HL-60 (cell line): ENCODE measurements around the gene DOP1B.
A peak's percentile ranks its signal among the peaks of the same experiment; 100 is the strongest.

ENCODE experiments used
- DNase-seq, 2 experiments: peaks; one replicate each; pipeline ENCODE4 v3.0.0-alpha.2; 2010 to 2020; ENCODE audit warnings: low read depth in 1 of 2, low spot score in 1 of 2
- H3K27ac ChIP-seq: fragments of 250-450 bp; sonication (Bioruptor Pico); replicated peaks from 2 replicates; pipeline ENCODE4 v1.5.1; 2020; ENCODE audit warnings: mild to moderate bottlenecking, moderate library complexity
- H3K27me3 ChIP-seq: fragments of 250-450 bp; sonication (Bioruptor Pico); 2 replicates; pipeline ENCODE4 v1.5.1; 2021; ENCODE audit warnings: mild to moderate bottlenecking, moderate library complexity; ENCODE audit not compliant: insufficient read depth, poor library complexity, severe bottlenecking
- H3K4me3 ChIP-seq: replicated peaks from 2 replicates; pipeline ENCODE4 v1.5.1; 2011; ENCODE audit warnings: mild to moderate bottlenecking, control low read depth, low read length; ENCODE audit not compliant: insufficient read depth
- GABPA ChIP-seq: IDR thresholded peaks from 2 replicates; pipeline ENCODE4 v1.6.1; 2012; ENCODE audit warnings: low read depth
- POLR2AphosphoS5 ChIP-seq: IDR thresholded peaks from 2 replicates; pipeline ENCODE4 v1.6.1; 2012; ENCODE audit warnings: low read depth
- SPI1 ChIP-seq: IDR thresholded peaks from 2 replicates; pipeline ENCODE4 v1.6.1; 2012; ENCODE audit warnings: low read depth, mild to moderate bottlenecking, borderline replicate concordance
- TF ChIP-seq, protein P1 (sequence below): IDR thresholded peaks from 2 replicates; pipeline ENCODE4 v1.6.1; 2012; ENCODE audit warnings: low read depth; ENCODE audit not compliant: insufficient replicate concordance
- TF ChIP-seq, protein P2 (sequence below): IDR thresholded peaks from one replicate; pipeline ENCODE4 v1.5.1; 2011; ENCODE audit warnings: low read length, control low read depth, inconsistent platforms; ENCODE audit not compliant: insufficient read depth

Gene DOP1B

DNA sequence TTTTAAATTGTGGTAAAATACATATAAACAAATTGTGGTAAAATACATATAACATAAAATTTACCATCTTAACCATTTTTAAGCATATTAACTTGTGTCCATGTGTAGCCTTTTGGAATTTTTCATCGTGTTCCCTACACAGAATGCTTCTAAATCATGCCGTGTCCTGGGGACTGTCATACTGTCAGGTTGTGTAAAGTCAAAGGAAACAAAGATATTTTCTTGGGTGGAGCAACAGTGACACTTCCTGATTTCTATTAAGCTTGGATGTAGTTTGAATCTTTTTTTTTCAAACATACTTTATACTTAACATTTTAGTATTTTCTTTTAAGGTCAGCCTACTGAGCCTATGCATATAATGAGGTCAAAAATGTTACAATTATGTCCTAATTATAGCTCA, 32.3 kb downstream of the DOP1B start:
- TF ChIP-seq SPI1 = peak; percentile 71; the same call in 1 of the 2 replicates
- TF ChIP-seq POLR2AphosphoS5 = no peak
- H3K27ac ChIP-seq = no peak overlapping the region
- no peak for DNase-seq
- H3K4me3 ChIP-seq = no peak overlapping the region
- H3K27me3 ChIP-seq = no peaks in the 10 kb centered on the region

DNA sequence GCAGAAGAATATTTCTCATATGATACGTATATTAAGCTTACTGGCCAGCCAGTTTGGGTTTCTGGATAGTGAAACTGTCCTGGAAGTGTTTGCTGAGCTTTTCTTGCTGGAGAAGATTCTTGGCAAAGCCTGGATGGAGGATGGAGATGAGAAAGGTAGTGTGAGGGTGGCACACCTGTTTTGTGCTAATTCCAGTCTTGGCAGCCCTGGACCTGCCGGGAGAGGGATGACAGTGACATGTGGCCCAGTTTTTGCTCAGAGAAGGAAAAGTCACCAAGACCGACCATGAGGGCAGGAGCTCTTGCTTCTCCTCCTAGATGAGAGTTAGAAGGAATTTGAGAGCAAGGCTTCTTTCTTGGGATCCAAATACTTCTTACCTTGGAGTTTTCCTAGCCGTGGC, 34.1 kb downstream of the DOP1B start:
- no peaks in the 10 kb centered on the region for H3K27me3 ChIP-seq
- H3K27ac ChIP-seq = no peak overlapping the region
- no peak for DNase-seq
- no peak overlapping the region for H3K4me3 ChIP-seq
- TF ChIP-seq, protein P1, sequence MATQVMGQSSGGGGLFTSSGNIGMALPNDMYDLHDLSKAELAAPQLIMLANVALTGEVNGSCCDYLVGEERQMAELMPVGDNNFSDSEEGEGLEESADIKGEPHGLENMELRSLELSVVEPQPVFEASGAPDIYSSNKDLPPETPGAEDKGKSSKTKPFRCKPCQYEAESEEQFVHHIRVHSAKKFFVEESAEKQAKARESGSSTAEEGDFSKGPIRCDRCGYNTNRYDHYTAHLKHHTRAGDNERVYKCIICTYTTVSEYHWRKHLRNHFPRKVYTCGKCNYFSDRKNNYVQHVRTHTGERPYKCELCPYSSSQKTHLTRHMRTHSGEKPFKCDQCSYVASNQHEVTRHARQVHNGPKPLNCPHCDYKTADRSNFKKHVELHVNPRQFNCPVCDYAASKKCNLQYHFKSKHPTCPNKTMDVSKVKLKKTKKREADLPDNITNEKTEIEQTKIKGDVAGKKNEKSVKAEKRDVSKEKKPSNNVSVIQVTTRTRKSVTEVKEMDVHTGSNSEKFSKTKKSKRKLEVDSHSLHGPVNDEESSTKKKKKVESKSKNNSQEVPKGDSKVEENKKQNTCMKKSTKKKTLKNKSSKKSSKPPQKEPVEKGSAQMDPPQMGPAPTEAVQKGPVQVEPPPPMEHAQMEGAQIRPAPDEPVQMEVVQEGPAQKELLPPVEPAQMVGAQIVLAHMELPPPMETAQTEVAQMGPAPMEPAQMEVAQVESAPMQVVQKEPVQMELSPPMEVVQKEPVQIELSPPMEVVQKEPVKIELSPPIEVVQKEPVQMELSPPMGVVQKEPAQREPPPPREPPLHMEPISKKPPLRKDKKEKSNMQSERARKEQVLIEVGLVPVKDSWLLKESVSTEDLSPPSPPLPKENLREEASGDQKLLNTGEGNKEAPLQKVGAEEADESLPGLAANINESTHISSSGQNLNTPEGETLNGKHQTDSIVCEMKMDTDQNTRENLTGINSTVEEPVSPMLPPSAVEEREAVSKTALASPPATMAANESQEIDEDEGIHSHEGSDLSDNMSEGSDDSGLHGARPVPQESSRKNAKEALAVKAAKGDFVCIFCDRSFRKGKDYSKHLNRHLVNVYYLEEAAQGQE = no peak
- TF ChIP-seq, protein P2, sequence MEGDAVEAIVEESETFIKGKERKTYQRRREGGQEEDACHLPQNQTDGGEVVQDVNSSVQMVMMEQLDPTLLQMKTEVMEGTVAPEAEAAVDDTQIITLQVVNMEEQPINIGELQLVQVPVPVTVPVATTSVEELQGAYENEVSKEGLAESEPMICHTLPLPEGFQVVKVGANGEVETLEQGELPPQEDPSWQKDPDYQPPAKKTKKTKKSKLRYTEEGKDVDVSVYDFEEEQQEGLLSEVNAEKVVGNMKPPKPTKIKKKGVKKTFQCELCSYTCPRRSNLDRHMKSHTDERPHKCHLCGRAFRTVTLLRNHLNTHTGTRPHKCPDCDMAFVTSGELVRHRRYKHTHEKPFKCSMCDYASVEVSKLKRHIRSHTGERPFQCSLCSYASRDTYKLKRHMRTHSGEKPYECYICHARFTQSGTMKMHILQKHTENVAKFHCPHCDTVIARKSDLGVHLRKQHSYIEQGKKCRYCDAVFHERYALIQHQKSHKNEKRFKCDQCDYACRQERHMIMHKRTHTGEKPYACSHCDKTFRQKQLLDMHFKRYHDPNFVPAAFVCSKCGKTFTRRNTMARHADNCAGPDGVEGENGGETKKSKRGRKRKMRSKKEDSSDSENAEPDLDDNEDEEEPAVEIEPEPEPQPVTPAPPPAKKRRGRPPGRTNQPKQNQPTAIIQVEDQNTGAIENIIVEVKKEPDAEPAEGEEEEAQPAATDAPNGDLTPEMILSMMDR = no peak
- TF ChIP-seq POLR2AphosphoS5 = no peak
- TF ChIP-seq SPI1 = no peak
- no peak for TF ChIP-seq GABPA

DNA sequence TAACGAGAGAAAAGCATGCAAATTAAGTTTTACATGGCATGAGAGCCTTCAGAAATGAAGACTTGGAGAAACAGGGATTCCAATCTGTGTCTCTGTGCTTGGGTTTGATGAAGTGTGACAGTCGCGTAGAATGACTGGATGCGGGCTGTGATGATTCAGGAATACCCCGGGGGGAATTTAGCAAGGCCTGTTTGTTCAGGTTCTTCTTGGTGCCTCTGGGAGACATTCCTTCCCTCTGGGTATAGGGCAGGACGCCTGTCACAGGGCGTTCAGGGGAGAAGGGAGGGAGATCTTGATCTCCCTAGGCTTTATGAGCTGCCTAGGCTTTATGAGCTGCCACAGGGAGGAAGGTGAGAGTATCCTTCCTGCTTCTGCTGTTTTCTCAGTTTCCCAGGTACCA, 36.6 kb downstream of the DOP1B start:
- Histone ChIP-seq H3K4me3 (no peak overlapping the region), H3K27me3 (no peaks in the 10 kb centered on the region), H3K27ac (no peak overlapping the region)
- TF ChIP-seq, protein P1 = no peak
- TF ChIP-seq, protein P2 = no peak
- no peak for TF ChIP-seq GABPA
- TF ChIP-seq SPI1 = no peak
- TF ChIP-seq POLR2AphosphoS5 = no peak
- DNase-seq = no peak

DNA sequence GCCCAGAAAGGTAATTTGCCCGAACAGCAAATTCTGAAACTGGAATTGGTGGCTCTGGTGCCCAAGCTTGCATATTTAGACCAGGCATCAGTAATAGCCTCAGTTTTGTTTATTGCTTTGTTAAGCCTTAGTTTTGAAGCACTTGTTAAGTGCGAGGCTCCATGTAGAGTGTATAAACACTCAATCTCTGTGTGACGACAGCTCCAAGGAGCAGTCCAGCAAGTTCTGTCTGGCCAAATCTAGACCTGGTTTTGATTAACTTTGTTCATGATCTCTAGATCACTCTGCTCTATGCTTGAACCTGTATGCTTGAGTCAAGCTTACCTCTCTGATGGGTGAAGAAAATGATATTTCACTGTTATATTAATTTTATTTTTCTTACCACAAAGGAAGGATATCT, 37.4 kb downstream of the DOP1B start:
- no peaks in the 10 kb centered on the region for H3K27me3 ChIP-seq
- no peak overlapping the region for H3K4me3 ChIP-seq
- no peak overlapping the region for H3K27ac ChIP-seq
- DNase-seq = no peak
- TF ChIP-seq, protein P2 = no peak
- no peak for TF ChIP-seq POLR2AphosphoS5
- TF ChIP-seq GABPA = no peak
- no peak for TF ChIP-seq SPI1
- TF ChIP-seq, protein P1 = no peak
